KMS-11 (cell line): ENCODE data around the gene DNAH11.

Source experiments
- H2AFZ ChIP-seq: fragments of 200-600 bp; sonication (generic); 2 replicates; pipeline ENCODE4 v1.6.1; 2016; ENCODE audit warnings: antibody characterized with exemption, mixed run types, low read depth
- H3K27ac ChIP-seq: fragments of 200-600 bp; sonication (generic); 2 replicates; pipeline ENCODE4 v1.6.1; 2016; ENCODE audit warnings: mild to moderate bottlenecking, mixed run types
- H3K27me3 ChIP-seq: fragments of 200-600 bp; sonication (generic); 2 replicates; pipeline ENCODE4 v1.6.1; 2017; ENCODE audit warnings: mild to moderate bottlenecking, low read depth, mixed run types, moderate library complexity; ENCODE audit not compliant: insufficient read depth
- H3K36me3 ChIP-seq: fragments of 200-600 bp; sonication (generic); 2 replicates; pipeline ENCODE4 v1.6.1; 2017; ENCODE audit warnings: mild to moderate bottlenecking, mixed run types; ENCODE audit not compliant: insufficient read depth
- H3K4me1 ChIP-seq: fragments of 200-600 bp; sonication (generic); 2 replicates; pipeline ENCODE4 v1.6.1; 2016; ENCODE audit warnings: mild to moderate bottlenecking, low read depth, mixed run types; ENCODE audit not compliant: poor library complexity, severe bottlenecking
- H3K4me2 ChIP-seq: fragments of 200-600 bp; sonication (generic); 2 replicates; pipeline ENCODE4 v1.7.0; 2016; ENCODE audit warnings: mild to moderate bottlenecking, mixed run types
- H3K4me3 ChIP-seq: fragments of 200-600 bp; sonication (generic); IDR thresholded peaks from 2 replicates; pipeline ENCODE4 v1.6.1; 2017; ENCODE audit warnings: low read depth, low read length, mixed read lengths; ENCODE audit not compliant: insufficient read depth
- H3K79me2 ChIP-seq: fragments of 200-600 bp; sonication (generic); 2 replicates; pipeline ENCODE4 v1.6.1; 2016; ENCODE audit warnings: low read depth, mixed run types; ENCODE audit not compliant: insufficient read depth
- H3K9ac ChIP-seq: fragments of 200-600 bp; sonication (generic); 2 replicates; pipeline ENCODE4 v1.6.1; 2016; ENCODE audit warnings: mild to moderate bottlenecking, mixed run types
- H4K20me1 ChIP-seq: fragments of 200-600 bp; sonication (generic); 2 replicates; pipeline ENCODE4 v1.6.1; 2016; ENCODE audit warnings: mild to moderate bottlenecking, mixed run types; ENCODE audit not compliant: insufficient read depth
- TF ChIP-seq, protein P1 (sequence below): fragments of 200-600 bp; sonication (generic); conservative IDR thresholded peaks from 2 replicates; pipeline ENCODE4 v1.6.1; 2017; ENCODE audit warnings: low read depth, mild to moderate bottlenecking, antibody characterized with exemption, low read length, moderate library complexity, mixed read lengths

The DNAH11 gene

GRCh38 chr7:21640105-21640504, 97.3 kb downstream of the DNAH11 start:
- no peaks in the 10 kb centered on the region for H3K36me3 ChIP-seq
- no peaks in the 10 kb centered on the region for H3K79me2 ChIP-seq
- H4K20me1 ChIP-seq = no peaks in the 10 kb centered on the region
- H3K4me3 ChIP-seq = no peak overlapping the region
- H3K9ac ChIP-seq = no peak overlapping the region
- H3K4me2 ChIP-seq = no peak overlapping the region
- TF ChIP-seq, protein P1, sequence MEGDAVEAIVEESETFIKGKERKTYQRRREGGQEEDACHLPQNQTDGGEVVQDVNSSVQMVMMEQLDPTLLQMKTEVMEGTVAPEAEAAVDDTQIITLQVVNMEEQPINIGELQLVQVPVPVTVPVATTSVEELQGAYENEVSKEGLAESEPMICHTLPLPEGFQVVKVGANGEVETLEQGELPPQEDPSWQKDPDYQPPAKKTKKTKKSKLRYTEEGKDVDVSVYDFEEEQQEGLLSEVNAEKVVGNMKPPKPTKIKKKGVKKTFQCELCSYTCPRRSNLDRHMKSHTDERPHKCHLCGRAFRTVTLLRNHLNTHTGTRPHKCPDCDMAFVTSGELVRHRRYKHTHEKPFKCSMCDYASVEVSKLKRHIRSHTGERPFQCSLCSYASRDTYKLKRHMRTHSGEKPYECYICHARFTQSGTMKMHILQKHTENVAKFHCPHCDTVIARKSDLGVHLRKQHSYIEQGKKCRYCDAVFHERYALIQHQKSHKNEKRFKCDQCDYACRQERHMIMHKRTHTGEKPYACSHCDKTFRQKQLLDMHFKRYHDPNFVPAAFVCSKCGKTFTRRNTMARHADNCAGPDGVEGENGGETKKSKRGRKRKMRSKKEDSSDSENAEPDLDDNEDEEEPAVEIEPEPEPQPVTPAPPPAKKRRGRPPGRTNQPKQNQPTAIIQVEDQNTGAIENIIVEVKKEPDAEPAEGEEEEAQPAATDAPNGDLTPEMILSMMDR = no peak
- peaks cover 5% of the 10 kb centered on the region for H3K4me1 ChIP-seq
- no peaks in the 10 kb centered on the region for H3K27me3 ChIP-seq
- H3K27ac ChIP-seq = no peak overlapping the region
- H2AFZ ChIP-seq = no peak overlapping the region

DNA sequence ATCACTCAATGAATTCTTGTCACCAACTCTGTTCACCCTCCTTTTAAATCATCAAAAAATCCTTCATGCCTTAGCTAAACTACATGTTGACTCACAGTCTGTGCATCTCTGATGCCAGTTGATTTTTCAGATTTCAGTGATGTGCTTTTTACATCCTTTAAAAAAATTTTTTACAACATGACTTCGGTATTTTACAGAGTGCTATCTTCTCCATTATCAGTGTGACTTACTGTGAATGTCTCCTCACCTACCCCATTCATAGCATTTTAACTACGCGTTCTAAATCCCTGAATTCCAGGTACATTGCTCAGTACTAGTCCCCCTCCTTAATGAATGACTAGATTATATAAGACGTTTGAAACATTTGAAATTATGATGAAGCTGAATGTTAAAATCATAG, 98.7 kb downstream of the DNAH11 start:
- Histone ChIP-seq H3K79me2 (no peaks in the 10 kb centered on the region), H3K9ac (no peak overlapping the region), H3K4me1 (peaks cover 4% of the 10 kb centered on the region), H4K20me1 (no peaks in the 10 kb centered on the region), H3K27ac (no peak overlapping the region), H3K27me3 (no peaks in the 10 kb centered on the region), H3K4me2 (no peak overlapping the region), H3K4me3 (no peak overlapping the region), H2AFZ (no peak overlapping the region), H3K36me3 (no peaks in the 10 kb centered on the region)
- TF ChIP-seq, protein P1 = no peak

DNA sequence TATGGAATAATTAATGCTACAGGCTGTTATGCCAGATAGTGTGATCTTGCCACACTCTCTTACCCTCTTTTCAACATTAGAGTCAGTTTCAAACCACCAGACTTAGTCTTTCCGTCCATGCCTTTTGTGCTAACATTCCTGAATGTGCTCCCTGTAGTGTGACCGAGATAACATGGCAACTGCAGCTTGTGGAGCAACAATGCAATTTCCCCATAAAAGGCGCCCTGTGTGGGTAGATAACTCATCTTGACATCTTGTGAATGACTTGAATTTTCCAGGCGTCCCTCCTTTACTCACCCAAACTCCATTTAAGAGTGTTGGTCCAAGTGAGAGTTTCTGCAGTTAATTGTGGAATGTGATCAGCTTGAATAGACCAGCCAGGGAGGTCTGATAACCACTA, 99.6 kb downstream of the DNAH11 start:
- TF ChIP-seq, protein P1 = no peak
- Histone ChIP-seq H3K27ac (no peak overlapping the region), H4K20me1 (no peaks in the 10 kb centered on the region), H3K4me3 (no peak overlapping the region), H3K9ac (no peak overlapping the region), H3K27me3 (no peaks in the 10 kb centered on the region), H2AFZ (no peak overlapping the region), H3K79me2 (no peaks in the 10 kb centered on the region), H3K4me2 (no peak overlapping the region), H3K4me1 (no peaks in the 10 kb centered on the region), H3K36me3 (no peaks in the 10 kb centered on the region)

GRCh38 chr7:21651697-21652096, 108.9 kb downstream of the DNAH11 start:
- H3K79me2 ChIP-seq = no peaks in the 10 kb centered on the region
- H3K4me2 ChIP-seq = no peak overlapping the region
- no peaks in the 10 kb centered on the region for H3K4me1 ChIP-seq
- H3K36me3 ChIP-seq = no peaks in the 10 kb centered on the region
- TF ChIP-seq, protein P1 = no peak
- H2AFZ ChIP-seq = no peak overlapping the region
- H3K27ac ChIP-seq = no peak overlapping the region
- H3K9ac ChIP-seq = no peak overlapping the region
- no peaks in the 10 kb centered on the region for H4K20me1 ChIP-seq
- H3K4me3 ChIP-seq = no peak overlapping the region
- no peaks in the 10 kb centered on the region for H3K27me3 ChIP-seq

GRCh38 chr7:21653623-21654022, 110.8 kb downstream of the DNAH11 start:
- Histone ChIP-seq H3K9ac (no peak overlapping the region), H2AFZ (no peak overlapping the region), H3K36me3 (no peaks in the 10 kb centered on the region), H3K4me3 (no peak overlapping the region), H3K4me1 (no peaks in the 10 kb centered on the region), H3K79me2 (no peaks in the 10 kb centered on the region), H3K4me2 (no peak overlapping the region), H3K27me3 (no peaks in the 10 kb centered on the region), H4K20me1 (no peaks in the 10 kb centered on the region), H3K27ac (no peak overlapping the region)
- TF ChIP-seq, protein P1 = no peak
